ENCODE results near the gene MED13.

MED13 gene, protein sequence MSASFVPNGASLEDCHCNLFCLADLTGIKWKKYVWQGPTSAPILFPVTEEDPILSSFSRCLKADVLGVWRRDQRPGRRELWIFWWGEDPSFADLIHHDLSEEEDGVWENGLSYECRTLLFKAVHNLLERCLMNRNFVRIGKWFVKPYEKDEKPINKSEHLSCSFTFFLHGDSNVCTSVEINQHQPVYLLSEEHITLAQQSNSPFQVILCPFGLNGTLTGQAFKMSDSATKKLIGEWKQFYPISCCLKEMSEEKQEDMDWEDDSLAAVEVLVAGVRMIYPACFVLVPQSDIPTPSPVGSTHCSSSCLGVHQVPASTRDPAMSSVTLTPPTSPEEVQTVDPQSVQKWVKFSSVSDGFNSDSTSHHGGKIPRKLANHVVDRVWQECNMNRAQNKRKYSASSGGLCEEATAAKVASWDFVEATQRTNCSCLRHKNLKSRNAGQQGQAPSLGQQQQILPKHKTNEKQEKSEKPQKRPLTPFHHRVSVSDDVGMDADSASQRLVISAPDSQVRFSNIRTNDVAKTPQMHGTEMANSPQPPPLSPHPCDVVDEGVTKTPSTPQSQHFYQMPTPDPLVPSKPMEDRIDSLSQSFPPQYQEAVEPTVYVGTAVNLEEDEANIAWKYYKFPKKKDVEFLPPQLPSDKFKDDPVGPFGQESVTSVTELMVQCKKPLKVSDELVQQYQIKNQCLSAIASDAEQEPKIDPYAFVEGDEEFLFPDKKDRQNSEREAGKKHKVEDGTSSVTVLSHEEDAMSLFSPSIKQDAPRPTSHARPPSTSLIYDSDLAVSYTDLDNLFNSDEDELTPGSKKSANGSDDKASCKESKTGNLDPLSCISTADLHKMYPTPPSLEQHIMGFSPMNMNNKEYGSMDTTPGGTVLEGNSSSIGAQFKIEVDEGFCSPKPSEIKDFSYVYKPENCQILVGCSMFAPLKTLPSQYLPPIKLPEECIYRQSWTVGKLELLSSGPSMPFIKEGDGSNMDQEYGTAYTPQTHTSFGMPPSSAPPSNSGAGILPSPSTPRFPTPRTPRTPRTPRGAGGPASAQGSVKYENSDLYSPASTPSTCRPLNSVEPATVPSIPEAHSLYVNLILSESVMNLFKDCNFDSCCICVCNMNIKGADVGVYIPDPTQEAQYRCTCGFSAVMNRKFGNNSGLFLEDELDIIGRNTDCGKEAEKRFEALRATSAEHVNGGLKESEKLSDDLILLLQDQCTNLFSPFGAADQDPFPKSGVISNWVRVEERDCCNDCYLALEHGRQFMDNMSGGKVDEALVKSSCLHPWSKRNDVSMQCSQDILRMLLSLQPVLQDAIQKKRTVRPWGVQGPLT (N-terminal part only)

DNA sequence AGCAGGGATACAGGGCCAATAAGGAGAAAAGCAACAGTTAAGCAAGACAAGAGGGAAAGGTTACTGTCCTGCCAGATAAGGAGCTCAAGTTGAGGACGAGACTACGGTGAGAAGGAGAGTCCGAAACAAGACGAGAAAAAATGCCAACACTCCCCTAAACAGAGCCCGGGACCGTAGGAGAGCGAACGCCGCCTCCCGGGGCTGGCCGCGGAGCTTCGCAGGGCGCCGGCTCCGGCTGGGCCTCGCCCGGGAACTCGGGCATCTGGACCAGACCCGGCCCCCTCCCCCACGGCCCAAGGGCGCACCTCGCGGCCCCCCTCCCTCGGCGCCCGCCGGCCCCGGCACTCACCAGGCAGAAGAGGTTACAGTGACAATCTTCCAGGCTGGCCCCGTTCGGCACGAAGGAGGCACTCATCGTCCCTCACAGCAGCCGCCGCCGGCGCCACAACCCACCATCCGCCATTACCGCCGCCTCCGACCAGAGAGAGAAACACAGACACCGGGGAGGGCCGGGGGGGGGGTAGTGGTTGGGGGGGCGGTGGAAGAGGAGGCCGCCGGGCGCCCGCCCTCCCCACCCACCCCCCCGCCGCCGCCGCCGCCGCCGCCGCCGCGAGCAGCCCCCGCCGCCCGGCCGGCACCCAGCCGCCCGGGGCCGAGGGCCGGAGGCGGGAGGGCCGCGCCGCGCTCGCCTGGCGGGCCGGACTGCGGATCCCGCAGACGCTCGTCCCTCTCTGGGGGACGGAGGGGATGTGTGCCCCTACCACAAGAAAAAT is at the start of gene MED13:
TSS of gene MED13 (minus strand) at position 488 of the 773 bp plus-strand sequence. CDS start at position 415, 73 bp downstream.
- no peak for DNase-seq (ENCODE audit: low read depth in 2 of 2)

- no peak for DNase-seq (ENCODE audit: low read depth in 2 of 2)
Measured at GRCh38 chr17:62112229-62112628, 47.2 kb upstream of the MED13 start.

GRCh38 chr17:62111562-62112171 is 46.6 kb upstream of the MED13 start:
- DNase-seq (ENCODE audit: low read depth in 2 of 2): no peak

DNA sequence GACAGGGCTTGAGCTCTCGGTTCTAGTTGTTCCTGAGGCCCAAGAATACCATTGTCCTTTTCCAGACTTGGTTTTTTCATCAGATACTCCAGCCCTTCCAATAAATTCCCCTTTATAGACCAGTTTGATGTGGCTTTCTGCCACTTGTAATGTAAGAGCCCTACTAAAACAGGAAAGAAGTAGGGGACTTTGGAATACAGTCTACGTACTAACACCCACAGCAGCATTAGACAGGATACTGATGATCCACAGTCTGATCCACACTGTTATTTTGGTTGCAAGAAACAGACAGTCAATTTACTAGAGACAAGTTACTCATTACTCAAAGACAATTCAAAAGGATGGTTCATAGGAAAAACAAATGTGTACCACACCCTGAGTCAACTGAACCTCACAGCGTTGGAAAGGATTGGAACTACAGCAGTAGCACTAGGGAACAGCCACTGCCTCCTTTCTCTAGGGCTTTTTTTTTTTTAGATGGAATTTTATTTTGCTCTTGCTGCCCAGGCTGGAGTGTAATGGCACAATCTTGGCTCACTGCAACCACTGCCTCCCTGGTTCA is 45.9 kb upstream of the MED13 start:
- no peak for DNase-seq (ENCODE audit: low read depth in 2 of 2)

DNA sequence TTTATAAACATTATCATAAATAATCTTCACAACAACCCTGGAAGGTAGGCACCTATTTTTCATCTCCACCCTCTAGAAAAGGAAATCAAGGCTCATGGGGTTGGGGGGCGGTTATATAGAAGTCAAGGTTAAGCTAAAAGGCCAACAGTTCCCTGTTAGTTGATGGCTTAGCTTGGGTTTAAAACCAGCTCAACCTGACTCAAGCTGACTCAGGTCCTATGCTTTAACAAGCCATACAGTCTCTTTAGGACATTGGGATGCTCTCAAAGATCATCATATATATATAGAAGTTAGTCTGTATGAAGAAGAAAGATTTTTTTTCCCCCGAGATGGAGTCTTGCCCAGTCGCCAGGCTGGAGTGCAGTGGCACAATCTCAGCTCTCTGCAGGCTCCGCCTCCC is 44.8 kb upstream of the MED13 start:
- DNase-seq (ENCODE audit: low read depth in 2 of 2): no peak

DNA sequence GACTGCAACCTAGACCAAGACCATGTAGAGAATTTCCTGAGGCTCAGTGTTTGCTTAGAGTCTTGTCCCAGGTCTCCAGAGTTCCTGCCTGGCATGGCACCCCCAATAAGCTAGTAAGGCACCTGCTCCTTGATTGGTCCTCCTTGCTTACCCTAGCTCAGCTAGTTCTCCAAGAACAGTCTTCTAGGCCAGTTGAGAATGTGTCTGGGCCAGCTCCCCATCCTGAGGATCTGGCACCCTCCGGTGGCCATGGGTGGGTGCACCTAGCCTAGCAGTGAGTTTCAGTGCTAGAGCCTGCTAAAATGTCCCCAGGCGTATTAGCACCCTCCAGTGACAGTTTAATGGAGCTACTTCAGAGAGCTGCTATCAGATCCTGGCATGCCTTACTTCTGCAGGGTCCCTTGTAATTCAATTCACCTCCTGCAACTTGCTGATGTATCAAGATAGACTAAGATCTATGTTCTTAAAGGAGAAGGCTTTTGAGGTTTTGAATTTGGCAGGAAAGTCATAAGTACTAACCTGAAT is 44.4 kb upstream of the MED13 start:
- peak in 1 of 2 experiments; percentile 19 for DNase-seq (ENCODE audit: low read depth in 2 of 2)

GRCh38 chr17:62105861-62106260 is 40.8 kb upstream of the MED13 start:
- no peak for DNase-seq (ENCODE audit: low read depth in 2 of 2)

DNA sequence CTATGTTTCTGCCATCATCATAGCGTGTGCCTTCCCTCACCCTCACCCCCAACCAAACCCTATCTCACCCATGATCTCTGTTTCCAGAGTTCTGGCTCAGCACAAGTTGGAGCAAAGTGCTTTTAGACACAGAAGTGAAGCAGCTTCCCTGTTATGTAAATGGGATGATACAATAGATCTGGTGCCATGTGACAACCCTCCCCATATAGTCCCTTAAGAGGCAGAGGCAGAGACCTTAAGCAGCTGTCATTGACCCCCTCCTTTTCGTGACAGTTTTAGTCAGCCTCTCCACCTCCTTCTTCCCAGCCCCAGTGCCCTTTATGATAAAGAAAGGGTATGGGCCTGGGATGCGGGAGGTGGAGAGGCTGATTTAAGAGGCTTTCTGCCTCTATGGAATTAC is 40.3 kb upstream of the MED13 start:
- no peak for DNase-seq (ENCODE audit: low read depth in 2 of 2)

GRCh38 chr17:62101515-62101914 is 36.4 kb upstream of the MED13 start:
- no peak for DNase-seq (ENCODE audit: low read depth in 2 of 2)

- no peak for DNase-seq (ENCODE audit: low read depth in 2 of 2)
Measured at GRCh38 chr17:62101090-62101489, 36.0 kb upstream of the MED13 start.

GRCh38 chr17:62100055-62100454 is 35.0 kb upstream of the MED13 start:
- no peak for DNase-seq (ENCODE audit: low read depth in 2 of 2)

DNA sequence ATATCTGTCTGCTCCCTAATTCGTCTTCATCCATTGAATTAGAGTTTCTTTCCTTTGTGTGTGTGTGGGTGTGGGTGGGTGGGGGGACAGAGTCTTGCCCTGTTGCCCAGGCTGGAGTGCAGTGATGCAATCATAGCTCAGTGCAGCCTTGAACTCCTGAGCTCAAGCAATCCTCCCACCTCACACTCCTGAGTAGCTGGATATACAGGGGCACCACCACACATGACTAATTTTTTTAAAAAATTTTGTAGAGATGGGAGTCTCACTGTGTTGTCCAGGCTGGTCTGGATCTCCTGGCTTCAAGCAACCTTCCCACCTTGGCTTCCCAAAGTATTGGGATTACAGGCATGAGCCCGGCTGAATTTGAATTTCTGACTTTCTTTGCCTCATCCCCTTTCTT is 34.5 kb upstream of the MED13 start:
- no peak for DNase-seq (ENCODE audit: low read depth in 2 of 2)

- no peak for DNase-seq (ENCODE audit: low read depth in 2 of 2)
Measured at GRCh38 chr17:62098623-62099231, 33.6 kb upstream of the MED13 start.

GRCh38 chr17:62096401-62096670 is 31.3 kb upstream of the MED13 start:
- no peak for DNase-seq (ENCODE audit: low read depth in 2 of 2)

- DNase-seq (ENCODE audit: low read depth in 2 of 2): no peak
Measured at GRCh38 chr17:62094175-62094574, 29.1 kb upstream of the MED13 start.

GRCh38 chr17:62093188-62094155 is 28.4 kb upstream of the MED13 start:
- peak; percentile 15 to 26 for DNase-seq (ENCODE audit: low read depth in 2 of 2)

GRCh38 chr17:62092784-62093183 is 27.7 kb upstream of the MED13 start:
- no peak for DNase-seq (ENCODE audit: low read depth in 2 of 2)

- no peak for DNase-seq (ENCODE audit: low read depth in 2 of 2)
Measured at GRCh38 chr17:62091804-62092203, 26.7 kb upstream of the MED13 start.

- no peak for DNase-seq (ENCODE audit: low read depth in 2 of 2)
Measured at GRCh38 chr17:62090868-62091267, 25.8 kb upstream of the MED13 start.

All from fibroblast of skin of left quadriceps (primary cell).